ENCODE data around the gene PSME2.

- TF ChIP-seq CTCF (conservative IDR thresholded peaks at IDR 0.05) (no peak), EZH2 (IDR thresholded peaks at IDR 0.05; ENCODE audit: low read depth) (no peak)
Measured at GRCh38 chr14:24146978-24147760, 759 bp upstream of the PSME2 start, which contains the start of gene RNF31.
